Ramos (cell line): ENCODE results near the gene UNC13D.

Source experiments
- in situ Hi-C: fragments of 300-500 bp; cut with MboI; formaldehyde crosslinking; loops from one replicate; pipeline ENCODE4 v1.14.3; 2022; ENCODE audit warnings: low sequenced_read_pairs; ENCODE audit not compliant: unreplicated experiment

Gene UNC13D

DNA sequence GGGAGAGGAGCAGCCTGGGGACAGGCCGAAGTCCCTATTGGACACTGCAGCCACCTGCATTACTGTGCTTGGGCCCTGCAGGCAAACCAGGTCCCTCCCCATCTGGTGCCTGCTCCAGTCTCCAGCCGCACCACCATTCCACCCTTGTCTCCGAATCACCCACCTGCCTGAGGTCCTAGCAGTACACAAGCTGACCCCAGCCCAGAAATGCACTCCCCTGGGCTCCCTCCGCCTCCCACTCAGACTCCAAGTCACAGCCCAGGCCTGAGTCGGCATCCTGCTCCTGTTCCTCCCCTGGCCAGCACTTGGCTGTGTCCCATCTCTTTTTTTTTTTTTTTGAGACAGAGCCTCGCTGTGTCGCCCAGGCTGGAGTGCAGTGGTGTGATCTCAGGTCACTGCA is 6.3 kb downstream of the UNC13D start:
- in situ Hi-C loops = no loop called here

DNA sequence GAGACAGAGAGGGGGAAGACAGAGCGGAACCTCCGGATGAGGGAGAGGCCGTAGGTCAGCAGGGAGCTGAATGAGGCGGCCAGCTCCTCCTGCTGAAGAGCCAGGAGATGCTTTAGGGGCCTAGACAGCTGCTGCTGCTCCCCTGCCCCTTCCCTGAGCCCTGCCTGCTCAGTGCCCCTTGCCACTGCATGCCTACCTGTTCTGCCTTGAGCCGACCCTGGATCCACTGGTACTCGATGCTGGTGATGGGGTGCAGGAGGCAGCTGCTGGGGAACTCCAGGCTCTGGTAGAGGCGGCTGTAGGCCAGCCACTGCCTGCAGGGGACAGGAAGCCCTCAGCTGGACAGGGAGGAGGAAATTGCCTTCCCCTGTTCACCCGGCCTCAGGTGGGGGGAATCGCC is 7.6 kb downstream of the UNC13D start:
- in situ Hi-C loops = no loop called here

DNA sequence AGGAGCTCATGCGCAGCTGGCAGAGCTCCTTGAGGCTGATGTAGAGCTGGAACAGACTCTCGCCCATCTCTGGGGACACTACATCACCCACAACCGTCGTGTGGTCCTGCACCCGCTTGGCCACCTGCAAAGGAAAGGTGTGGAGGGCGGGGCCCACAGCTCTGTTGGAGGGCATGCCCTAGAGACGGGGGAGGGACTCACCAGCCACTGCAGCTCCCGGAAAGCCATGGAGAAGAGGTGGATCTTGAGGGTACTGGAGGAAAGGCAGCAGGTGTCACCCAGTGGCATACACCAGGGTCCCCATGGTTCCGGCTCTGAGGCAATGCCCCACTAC is 8.6 kb downstream of the UNC13D start:
- in situ Hi-C loops = no loop called here

DNA sequence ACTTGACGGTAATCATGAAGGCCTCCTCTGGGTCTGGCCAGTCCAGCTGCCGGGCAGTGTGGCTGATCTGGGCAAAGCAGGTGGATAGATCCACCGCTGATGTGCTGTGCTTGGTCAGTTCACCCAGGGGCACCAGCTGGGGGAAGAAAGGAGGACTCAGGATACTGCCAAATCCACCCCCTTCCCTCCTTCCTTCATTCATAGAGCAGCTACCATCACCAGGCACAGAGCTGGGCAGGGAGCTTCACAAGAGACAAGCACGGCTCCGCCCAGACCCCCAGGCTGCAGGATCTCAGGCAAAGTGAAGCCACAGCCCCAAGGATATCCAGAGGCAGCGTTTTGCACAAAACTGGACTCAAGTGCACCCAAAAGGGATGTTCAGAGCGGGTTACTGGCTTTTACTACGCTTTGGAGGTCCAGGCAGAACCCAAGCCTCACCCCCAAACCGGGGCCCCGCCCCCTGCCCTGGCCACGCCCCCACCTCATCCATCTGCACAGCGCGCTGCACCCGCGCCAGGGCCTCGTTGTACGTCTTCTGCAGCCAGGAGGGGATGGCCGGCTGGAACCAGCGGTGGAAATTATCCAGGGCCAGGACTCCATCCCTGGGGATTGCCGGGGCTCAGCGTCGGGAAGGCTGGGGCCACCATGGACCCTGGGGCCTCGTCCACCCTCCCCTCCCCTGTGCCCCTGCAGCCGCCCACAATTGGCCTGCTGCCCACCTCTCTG is 9.1 kb downstream of the UNC13D start:
- in situ Hi-C loops = no loop called here

DNA sequence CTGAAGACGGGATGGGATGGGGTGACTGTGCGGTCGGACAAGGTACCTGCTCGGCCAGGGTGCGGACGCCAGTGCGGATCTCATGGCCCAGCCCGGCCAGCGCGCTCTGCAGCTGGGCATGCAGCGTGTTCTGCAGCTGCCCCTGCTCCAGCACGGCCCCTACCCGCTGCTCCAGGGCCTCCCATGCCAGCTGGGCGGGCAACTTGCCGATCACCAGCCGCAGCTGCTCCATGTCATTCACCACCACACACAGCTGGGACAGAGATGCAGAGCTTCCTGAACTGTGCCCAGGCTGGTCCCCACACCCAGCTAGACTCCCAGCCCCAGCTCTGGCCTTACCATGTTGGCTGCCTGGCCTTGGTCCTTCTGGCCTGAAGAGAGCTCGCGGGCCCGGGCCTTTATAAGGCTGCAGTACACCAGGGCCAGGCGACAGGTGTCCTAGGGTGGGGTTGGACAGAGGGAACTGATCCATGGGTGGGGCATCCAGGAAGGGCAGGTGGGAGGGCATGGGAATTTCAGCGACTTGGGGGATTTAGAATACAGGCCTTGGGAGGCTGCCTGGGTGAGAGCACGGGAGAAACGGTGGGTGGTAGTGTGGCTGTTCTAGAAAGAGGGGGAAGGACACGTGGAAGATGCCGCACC is 9.8 kb downstream of the UNC13D start:
- in situ Hi-C loops = no loop called here

DNA sequence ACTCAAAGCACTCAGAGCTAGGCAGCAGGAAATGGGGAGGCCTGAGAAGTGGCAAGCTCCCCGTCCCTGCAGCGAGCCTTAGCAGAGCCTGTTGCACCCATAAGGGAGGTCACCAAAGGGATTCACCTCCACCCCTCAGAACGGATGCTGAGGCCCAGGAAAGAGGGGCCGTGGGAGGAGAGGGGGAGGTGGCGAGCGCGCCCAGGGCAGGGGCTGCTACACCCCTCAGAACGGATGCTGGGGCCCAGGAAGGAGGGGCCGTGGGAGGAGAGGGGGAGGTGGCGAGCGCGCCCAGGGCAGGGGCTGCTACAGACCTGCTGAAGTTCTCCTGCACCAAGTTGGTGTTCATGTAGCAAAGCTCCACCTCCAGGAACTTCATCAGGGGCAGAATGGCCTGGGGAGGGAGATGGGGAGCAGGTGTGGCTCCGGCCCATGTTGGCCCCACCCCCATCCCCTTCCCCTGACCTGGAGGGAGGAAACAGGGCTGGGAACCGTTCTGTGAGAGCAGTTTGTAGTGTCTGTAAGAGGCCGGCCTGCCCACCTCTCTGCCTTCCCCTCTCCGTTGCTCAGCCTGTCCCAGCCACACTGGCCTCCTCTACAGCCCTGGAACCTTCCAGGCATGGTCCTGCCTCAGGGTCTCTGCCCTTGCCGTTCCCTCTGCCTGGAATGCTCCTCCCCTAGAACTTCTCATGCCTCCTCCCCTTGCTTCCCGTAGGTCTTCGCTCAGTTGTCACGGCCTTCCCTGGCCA is 11.4 kb downstream of the UNC13D start:
- in situ Hi-C loops = no loop called here

DNA sequence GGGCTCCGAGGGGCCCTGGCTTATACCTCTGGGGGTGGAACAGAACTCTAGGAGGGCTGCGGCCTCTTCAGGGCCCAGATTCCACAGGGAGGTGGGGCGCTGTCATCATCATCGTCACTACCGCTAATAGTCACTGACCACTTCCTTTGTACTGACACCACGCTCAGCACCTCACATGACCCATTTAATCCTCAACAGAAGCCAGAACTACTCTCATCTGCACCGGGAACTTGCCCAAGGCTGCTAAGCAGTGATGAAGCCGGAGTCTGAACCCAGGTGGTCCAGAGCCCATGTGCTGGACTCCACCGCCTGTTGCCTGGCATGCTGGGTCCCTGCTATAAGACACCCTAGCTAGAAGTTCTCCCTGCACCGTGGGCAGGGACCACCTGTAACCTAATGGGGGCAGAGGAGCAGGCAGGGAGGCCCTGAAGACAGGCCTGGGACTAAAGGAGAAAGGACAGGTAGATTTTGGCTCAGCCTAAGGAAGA is 12.0 kb downstream of the UNC13D start:
- in situ Hi-C loops = no loop called here

DNA sequence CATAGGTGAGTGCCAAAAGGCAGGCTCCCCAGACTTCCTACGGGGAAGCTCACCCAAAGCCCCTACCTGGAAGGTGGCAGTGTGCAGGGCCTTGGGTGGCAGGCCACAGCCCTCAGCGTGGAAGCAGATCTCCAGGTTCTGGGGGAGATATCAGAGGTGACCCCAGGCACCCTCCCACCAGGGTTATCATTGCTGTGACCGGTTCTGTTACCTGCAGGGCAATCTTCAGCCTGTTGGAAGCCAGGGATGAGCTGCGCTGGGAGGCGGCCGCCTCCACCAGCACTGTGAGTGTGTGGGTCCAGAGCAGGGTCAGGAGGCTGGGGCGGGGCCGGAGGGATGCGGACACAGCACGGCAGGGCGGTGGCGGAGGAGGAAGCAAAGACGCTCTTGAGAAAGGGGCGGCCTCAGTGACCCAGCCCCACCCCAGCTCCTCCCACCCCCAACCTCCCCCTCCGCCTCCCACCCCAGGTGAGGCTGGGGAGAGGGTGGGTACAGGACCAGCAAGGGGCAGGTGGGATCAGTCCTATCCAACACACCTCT is 13.1 kb downstream of the UNC13D start:
- in situ Hi-C loops = no loop called here

DNA sequence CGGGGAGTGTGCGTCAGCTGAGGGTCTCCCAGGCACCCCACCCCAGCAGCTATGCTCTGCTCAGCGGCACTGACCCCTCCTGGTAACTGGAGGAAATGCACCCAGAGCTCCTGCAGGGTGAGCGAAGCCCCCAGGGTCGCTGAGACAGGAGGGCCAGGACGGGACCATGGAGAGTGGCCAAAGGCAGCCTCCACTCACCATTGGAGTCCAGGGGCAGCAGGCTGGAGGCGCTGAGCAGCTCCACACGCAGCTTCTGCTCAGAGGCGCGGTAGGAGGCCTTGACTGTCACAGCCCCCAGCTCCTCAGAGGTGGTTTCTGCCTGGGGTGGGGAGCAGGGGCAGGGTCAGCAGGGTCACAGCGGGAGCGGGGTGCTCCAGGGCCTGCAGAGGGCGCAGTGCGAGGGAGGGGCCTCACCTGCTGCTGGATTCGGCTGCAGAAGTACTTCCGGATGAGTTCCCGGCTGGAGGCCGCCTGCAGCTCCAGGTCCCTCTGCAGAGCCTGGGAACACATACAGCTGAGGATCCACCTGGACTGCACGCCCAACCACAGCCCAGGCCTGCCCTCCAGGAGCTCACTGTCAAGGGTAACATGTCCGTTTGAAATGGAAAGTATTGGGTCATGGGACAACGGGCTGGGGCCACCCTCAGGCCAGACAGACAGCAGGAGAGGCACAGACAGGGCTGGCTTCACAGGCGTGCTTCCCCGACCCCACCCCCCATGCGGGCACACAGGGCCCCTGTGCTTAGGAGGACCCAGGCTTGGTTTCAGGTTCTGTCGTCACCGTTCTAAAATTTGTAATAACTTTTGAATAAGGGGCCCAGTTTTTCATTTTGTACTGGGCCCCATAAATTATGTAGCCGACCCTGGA is 13.8 kb downstream of the UNC13D start:
- in situ Hi-C loops = no loop called here

DNA sequence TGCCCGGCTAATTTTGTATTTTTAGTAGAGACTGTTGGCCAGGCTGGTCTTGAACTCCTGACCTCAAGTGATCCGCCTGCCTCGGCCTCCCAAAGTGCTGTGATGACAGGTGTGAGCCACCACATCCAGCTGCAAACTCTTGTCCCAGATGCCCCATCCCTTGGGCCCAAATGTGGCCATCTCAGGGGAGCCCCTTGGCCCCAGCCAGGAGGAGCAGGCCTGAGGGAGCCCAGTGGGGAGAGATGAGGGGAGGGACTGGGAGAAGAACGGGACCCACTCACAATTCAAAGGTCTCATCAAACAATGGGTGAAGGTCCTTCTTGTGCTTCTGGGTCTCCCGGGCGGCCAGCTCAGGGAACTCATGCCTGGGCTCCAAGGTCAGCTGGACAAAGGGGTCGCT is 14.5 kb downstream of the UNC13D start:
- in situ Hi-C loops = no loop called here

DNA sequence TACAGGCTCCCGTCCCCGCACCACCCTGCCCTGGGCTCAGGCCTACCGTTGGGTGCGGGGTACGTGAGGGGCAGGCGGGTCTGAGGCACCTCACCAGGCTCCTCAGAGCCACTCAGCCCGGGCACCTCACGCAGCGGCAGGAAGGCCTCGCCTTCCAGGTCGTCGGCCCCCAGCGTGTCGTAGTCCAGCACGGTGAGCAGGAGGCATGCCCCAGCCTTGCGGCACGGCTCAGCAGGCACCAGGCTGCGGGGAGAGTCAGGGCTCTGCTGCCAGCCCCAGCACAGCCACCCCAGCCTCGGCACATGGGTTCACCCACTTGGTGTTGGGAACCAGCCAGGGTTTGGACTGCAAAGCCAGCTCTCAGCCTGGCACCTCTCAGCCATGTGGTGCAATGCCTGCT is 15.5 kb downstream of the UNC13D start:
- in situ Hi-C loops = no loop called here

DNA sequence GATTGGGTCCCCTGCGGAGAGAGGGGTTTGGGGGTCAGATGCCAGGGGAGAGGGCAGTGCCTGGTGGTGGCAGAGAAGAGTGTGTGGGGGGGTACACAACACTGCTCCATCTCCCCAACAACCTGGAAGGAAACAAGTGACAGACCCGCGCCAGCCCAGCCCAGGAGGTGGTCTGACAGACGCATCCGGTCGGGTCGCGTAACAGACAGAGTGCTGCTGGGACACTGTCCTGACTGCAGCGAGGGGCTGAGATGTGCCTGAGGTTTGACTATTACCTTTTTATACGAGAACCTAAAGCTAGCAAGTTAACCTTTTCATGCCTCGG is 16.2 kb downstream of the UNC13D start:
- in situ Hi-C loops = no loop called here

DNA sequence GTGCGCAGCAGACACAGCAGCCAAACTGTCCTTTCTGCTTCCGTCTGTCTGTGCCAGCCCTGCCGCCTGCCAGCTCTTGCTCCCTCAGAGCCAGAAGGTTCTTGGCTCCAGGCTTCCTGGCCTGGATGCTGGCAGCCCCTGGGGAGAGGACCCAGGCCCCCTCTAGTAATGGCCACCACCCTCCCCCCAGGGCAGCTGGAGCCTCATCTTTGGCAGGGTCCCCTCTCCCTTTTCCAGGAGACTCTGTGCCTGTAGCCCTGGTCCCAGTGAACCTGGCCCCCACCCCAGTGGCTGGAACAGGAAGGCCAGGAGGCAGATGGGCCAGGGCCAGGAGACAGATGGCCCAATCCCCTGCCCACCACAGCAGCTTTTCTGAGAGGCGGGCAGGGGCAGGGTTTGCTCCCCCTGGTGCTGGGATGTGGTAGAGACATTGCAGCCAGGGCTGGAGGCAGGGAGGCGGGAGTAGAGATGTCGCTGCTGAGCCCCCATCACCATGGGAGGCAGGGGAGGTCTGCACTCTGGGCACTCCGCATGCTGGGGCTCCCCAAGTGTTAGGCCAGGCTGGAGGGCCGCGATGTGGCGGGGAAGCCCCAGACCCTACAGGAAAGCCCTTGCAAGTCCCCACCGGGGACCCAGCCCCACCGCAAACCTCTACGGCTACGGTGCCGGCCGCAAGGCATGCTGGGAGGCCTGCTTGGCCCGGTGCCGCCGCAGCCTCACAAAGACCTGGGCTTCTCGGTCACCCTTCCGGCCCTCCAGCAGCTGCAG is 16.7 kb downstream of the UNC13D start:
- in situ Hi-C loops = no loop called here

DNA sequence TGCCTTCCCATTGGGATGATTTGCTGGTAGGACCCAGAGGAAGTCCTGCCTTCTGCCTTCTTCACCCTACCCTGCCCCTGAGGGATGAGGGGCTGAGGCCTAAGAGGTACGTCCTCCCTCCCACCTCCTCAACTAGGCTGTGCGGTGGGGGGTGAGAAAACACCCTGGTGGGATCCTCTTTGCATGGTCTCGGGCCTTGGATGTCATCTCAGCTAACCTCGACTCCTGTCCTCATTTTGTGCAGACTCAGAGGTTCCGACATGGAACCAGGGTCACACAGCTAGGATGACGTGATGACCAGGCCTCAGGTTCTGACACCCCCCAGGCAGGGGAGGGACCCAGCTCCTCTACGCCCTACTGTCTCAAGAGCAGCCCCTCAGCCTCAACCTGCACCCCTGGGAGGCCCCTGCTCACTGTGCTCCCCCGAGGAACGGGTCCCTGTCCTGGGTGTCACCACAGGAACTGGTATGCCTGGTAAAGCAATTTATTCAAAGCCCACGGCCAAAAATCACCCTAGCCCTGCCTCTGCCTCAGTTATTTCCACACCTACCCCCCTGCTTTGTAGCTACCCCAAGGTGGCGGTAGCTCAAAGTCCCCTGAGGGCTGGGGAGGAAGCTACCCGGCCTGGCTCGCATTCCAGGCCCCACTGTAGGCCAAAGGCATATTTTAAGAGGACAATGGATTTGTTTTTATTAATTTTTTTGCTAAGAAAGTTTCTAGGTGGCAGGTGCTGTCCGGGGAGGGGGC is 17.5 kb downstream of the UNC13D start:
- in situ Hi-C loops = no loop called here

DNA sequence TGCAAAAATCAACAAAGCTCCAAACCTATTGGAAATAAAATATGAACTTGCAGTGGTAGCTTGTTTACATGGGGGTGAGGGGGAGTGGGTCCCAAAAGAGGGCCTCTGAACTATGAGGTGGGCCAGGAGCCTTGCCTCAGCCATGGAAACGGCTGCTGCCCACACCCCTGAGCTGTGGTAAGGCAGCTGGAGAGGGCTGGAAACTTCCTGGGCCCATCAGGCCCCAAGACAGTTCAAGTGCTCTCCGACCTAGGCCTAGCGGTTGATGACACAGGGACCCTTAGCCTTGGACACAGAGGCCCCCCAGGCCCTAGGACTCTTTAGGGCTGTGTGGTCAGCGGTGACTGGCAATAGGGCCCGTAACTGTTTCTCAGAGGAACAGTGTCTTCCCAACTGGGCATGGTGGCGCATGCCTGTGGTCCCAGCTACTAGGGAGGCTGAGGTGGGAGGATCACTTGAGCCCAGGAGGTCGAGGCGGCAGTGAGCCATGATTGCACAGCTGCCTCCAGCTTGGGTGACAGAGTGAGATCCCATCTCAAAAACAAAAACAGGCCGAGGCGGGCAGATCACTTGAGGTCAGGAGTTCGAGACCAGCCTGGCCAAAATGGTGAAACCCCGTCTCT is 18.3 kb downstream of the UNC13D start:
- in situ Hi-C loops = no loop called here

DNA sequence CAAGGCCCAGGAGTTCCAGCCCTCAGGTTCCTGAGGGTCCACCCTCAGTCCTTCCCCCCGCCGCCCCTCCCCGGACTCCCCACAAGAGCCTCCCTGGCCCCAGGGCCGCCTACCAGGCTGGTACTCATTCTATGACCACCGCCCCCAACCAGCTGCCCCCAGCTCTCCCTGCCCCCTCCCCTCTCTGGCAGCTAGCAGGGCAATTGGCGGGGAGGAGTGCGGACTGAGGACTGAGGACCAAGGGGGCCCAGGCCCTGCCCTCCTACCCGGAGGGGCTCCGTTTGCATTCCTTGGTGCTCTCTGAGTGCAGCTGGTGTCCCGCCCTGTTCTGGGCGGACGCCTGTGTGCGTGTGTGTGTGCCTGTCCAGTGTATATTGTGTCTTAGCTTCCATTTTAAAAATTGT is 19.1 kb downstream of the UNC13D start:
- in situ Hi-C loops = no loop called here

DNA sequence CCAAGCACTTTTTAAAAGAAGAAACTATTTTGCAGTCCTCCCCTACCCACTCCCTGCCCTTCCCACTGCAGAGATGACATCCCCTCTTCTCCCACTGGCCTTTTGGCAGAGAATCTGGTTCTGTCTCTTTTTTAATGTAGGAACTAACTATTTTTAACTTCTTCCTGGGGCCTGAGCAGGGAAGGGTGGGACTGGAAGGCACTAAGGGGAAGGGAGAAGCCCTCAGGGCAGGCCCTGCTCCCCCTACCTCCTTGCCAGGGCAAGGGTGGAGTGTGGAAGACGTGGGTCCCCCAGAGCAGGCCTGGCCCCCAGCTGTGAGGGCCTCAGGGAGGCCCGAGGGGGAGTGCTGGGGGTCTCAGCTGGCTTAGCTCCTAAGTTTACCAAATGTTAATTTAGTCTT is 19.5 kb downstream of the UNC13D start:
- in situ Hi-C loops = no loop called here

DNA sequence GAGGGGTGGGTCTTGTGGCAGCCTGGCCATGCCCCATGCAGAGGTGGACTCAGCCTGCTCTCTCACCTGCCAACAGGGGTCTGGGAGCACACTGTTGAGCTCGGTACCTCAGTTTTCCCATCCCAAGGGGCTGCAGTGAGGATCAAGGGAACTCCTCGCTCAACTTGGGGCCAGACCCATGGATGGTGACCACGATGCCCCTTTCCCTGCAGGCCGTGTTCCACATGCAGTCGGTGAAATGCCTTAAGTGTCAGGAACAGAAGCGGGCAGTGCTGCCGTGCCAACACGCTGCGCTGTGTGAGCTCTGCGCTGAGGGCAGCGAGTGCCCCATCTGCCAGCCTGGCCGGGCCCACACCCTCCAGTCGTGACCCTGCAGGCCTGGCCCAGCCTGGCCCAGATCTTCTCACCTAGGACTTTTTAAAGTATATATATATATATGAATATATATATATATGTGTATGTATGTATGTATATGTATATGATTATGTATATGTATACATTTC is 20.1 kb downstream of the UNC13D start:
- in situ Hi-C loops = no loop called here
